HG02623 (cell line): Measurements from ENCODE around the gene ZFTA.

Source experiments
- ATAC-seq: cut with Tn5 transposase; IDR thresholded peaks from one replicate; pipeline ENCODE4 v1.9.1; 2021; ENCODE audit warnings: moderate library complexity; ENCODE audit not compliant: unreplicated experiment

Gene ZFTA

GRCh38 chr11:63756919-63757761 lies 11.4 kb downstream of the ZFTA start:
- no peak for ATAC-seq

GRCh38 chr11:63749624-63750023 lies 19.0 kb downstream of the ZFTA start:
- ATAC-seq, result no peak

GRCh38 chr11:63747011-63747410 lies 21.6 kb downstream of the ZFTA start:
- ATAC-seq, result no peak

GRCh38 chr11:63745304-63746170 lies 23.0 kb downstream of the ZFTA start:
- no peak for ATAC-seq

GRCh38 chr11:63738720-63739360 lies 29.7 kb downstream of the ZFTA start:
- no peak for ATAC-seq

GRCh38 chr11:63737718-63738117 lies 30.9 kb downstream of the ZFTA start:
- ATAC-seq, result no peak

- no peak for ATAC-seq
Measured at GRCh38 chr11:63736864-63737263, 31.7 kb downstream of the ZFTA start.

- ATAC-seq, result no peak
Measured at GRCh38 chr11:63729326-63729725, 39.2 kb downstream of the ZFTA start.

- no peak for ATAC-seq
Measured at GRCh38 chr11:63720611-63721010, 48.0 kb downstream of the ZFTA start.

GRCh38 chr11:63719987-63720386 lies 48.6 kb downstream of the ZFTA start:
- ATAC-seq, result no peak

- no peak for ATAC-seq
Measured at GRCh38 chr11:63719001-63719400, 49.6 kb downstream of the ZFTA start.
